CD4-positive, alpha-beta T cell treated with Interferon gamma for 1 hour (primary cell): ENCODE results near the gene FAM83D.
"Not testable (repeated sequence)": the region's sequence is repeated elsewhere in the genome, so short reads cannot be mapped to it uniquely, and the experiment has no call there.

ENCODE experiments used
- DNase-seq: peaks from one replicate; pipeline ENCODE4 v3.0.0-alpha.2; 2020

Gene FAM83D

GRCh38 chr20:38969708-38970107 is 43.5 kb downstream of the FAM83D start:
- no peak for DNase-seq

DNA sequence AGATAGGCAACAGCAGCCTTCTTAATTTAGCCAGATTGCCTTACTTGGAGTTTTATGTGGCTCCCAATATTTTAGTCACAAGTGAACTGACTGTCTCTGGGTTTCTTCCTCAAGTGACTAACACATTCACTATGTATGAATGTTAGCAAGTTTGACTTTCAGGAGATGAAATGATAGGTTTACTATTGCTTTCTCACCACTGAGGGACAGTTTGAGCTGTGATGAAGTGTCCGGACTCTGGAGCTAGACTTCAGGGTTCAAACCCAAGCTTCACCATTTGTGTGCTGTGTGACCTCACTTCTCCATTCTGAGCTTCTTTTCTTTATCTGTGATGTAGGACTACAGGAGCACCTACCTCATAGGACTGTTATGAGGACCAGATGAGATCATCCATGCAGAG is 44.1 kb downstream of the FAM83D start:
- DNase-seq: no peak

DNA sequence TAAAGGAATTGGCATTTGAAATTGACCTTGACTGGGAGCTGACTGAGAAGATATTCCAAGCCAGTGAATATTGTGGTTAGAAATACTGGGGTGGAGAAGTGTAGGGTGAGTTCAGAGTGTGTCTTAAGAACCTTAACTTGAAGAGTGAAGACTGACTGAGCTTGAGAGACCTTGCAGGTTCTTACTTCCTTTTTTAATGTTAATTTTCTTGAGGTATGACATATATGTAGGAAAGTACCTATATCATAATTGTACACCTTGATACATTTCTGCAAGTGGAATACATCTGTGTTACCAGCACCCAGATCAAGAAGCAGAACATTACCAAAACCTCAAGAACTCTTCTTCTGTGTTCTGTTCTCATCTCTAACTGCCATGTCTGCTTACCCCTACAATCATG is 46.9 kb downstream of the FAM83D start:
- DNase-seq: no peak

GRCh38 chr20:38973645-38974044 is 47.4 kb downstream of the FAM83D start:
- no peak for DNase-seq

DNA sequence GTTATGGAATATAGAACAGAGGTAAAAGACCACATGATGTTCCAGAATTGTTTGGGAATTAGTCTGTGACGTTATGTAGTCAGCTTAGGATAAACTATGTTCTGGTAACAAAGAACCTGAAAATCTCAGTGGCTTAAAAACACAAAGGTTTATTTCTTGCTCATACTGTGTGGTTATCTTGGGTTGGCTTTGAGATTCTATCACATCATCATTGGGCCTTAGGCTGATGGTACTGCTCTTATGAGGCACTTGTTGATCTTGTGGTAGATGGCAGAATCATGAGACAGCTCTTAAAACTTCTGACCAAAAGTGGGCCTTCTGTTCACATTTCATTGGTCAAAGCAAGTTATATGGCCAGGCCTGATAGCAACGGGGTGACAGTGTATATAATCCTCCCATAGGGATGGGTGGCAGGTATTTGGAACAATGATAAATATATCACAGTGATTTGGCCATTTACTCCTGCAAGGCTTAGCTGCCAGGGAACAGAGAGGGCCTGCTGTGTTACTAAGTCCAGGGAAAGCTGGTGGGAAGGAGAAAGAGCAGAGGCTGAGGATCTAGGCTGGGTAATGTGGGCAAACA is 49.4 kb downstream of the FAM83D start:
- no peak for DNase-seq

- DNase-seq: no peak
Observed at GRCh38 chr20:38979434-38979833, 53.2 kb downstream of the FAM83D start.

GRCh38 chr20:38979842-38980241 is 53.6 kb downstream of the FAM83D start:
- DNase-seq: no peak

DNA sequence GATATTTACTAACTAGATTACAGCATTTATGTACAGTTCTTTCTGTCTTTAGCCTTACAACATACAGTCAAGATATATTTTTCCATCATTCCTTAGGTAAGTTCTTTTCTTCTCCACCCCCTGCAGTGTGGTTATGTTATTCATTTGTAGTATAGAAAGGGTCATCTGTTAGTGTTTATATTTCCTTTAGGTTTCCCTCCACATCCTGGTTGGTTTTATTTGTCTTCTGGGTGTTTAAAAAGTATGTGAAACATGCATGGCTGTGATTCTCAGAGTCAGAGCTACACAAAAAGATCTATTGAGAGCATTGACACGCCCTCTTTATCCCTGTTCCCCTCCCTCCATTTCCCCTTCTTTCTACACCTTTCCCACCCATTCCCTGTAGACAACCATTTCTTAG is 56.1 kb downstream of the FAM83D start:
- no peak for DNase-seq

- DNase-seq: no peak
Observed at GRCh38 chr20:38985060-38985459, 58.8 kb downstream of the FAM83D start.

DNA sequence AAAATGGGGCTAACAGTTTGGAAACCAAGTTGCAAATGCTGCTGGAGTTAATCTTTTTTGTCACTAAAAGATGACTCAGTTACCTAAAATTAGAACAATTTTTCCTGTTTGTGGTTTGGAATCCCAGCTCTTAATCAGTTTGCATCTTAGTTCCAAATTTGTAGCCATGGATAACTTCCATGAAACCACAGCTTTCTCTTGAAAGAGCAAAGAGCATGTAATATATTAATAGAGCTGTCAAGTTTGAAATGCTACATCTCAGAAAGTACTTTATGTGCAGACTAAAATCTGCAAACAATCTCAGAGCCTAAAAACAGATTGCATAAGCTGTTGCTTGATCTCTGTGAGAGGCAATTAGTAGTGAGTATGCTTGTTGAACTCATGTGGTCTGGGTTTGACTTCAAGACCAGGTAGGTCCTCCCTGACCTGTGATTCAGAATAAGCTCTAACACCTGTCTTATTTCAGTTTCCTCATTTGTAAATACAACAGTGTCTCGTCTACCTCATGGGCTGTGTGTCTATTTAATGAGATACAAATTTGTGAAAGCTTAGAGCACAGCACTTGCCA is 59.5 kb downstream of the FAM83D start:
- no peak for DNase-seq

DNA sequence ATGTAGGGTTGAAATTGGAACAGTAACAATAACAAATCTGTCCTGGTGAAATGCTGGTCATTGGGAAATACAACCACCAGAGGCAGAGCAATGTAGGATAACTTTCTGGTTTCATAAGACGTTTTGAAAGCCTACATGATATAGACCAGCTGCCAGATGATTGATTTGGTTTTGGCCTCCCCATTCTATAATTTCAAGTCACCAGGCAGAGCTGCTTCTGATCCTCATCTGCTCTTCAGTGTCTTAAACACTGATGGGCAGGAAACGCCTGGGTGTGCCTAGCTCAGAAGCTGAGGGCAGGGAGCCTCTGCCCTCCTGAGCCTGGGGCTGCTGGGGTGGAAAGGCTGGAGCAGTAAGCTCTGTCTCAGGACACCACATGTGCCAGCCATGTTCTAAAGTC is 60.4 kb downstream of the FAM83D start:
- no peak for DNase-seq

DNA sequence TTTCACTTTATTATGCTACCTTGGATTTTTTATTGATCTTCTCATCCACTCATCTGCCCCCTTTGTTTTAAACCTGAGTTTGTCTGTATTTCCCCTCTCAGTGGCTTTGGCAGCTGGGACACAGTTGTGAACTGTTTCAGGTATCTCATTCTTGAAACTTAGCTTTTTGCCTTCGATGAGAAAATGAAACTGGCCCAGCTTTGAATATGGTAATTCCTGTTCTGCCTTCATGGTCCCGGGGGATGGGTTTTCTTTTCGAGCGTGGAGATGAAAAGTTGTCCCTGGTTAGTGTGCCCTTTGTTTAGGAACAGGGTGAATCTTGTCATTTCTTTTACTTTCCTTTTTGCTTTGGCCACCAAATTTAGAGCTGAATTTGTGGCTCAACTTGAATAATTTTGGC is 61.6 kb downstream of the FAM83D start:
- no peak for DNase-seq

GRCh38 chr20:38990728-38991127 is 64.5 kb downstream of the FAM83D start:
- DNase-seq: no peak

GRCh38 chr20:38991814-38992704 is 65.8 kb downstream of the FAM83D start:
- DNase-seq: no peak

DNA sequence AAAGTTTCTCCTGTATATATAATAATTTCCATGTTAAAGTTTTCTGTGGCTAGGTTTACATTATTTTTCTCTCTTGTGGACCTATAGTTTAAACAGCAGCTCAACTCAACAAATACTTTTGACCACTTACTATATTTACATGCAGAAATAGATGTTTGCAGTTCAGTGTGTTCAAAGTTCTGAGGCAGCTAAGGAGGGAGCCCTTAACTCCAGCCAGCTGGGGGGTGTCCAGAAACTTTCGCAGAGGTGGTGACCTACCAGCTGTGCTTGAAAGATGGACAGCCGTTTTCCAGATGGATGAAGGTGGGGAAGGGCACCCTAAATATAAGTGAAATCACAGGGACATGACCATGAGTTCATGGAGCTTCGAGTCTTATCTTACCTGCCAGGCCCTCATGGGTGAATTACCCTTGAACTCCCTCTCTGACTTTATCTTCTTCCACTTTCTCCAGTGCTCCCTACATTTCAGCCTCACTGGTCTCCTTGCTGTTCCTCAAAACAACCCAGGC is 69.4 kb downstream of the FAM83D start:
- no peak for DNase-seq

- not testable (repeated sequence) for DNase-seq
Observed at GRCh38 chr20:38996866-38997265, 70.6 kb downstream of the FAM83D start.

DNA sequence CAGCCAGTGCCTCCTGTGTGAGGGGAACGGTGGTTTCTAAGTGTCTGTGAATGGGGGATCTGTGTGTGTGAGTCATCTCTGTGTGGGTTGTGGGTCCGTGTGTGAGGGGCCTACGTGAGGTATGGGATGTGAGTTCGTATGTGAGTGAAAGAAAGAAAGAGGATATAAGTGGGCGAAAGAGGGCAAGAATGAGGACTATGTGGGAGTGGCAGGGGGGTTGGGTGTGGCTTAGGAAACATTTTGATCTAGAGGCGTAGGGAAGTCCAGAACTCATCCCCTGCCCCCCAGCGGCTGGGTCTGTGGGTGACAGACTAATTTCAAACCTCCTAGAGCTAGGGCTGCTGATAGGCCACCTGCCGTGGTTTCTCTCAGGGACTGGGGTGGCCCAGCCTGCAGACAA is 71.4 kb downstream of the FAM83D start:
- DNase-seq: no peak

DNA sequence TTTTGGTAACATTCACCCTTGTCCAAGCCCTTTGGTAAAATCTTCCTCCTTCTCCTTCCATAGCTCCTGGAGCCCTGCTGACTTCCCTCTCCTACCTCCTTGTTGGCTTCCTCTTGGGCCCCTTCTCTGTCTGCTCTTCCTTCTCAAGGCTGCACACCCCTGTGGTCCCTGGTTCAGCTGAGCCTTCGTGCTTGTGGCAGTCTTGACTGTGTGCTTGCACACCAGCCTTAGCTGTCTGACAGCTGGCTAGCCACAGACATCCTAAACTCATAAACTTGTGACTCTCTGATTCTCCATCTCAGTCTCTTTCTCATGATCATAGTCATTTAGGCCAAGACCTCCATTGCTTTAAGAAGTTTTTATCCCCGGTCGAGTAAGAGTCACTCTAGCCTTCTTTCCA is 73.0 kb downstream of the FAM83D start:
- no peak for DNase-seq

- no peak for DNase-seq
Observed at GRCh38 chr20:38999965-39000910, 74.0 kb downstream of the FAM83D start.
